Vagina (tissue), 2 donors: ENCODE data around the gene IMPA2. TPM values are rescaled to one million over a fixed set of nuclear protein-coding genes. Genes with fewer than 3 reads are reported as not detected.

Experiments used
- DNase-seq, 2 donors: peaks; one replicate each; pipeline ENCODE4 v3.0.0-alpha.2; 2017; ENCODE audit errors: extremely low spot score in 2 of 2
- H3K27ac ChIP-seq: fragments of 200-600 bp; sonication (generic); one replicate; pipeline ENCODE4 v1.5.1; 2019
- H3K27me3 ChIP-seq: fragments of 200-600 bp; sonication (generic); one replicate; pipeline ENCODE4 v1.5.1; 2019
- H3K36me3 ChIP-seq, 2 donors: fragments of 200-600 bp; sonication (generic); one replicate each; pipeline ENCODE4 v1.5.1; 2017 to 2019
- H3K4me1 ChIP-seq: fragments of 200-600 bp; sonication (generic); one replicate; pipeline ENCODE4 v1.5.1; 2019
- H3K4me3 ChIP-seq, 2 donors: fragments of 200-600 bp; sonication (generic); 1 replicate in 1 of 2; 2 replicates in 1 of 2; pipeline ENCODE4 v1.5.1; 2016 to 2019
- H3K9me3 ChIP-seq: fragments of 200-600 bp; sonication (generic); one replicate; pipeline ENCODE4 v1.5.1; 2019
- CTCF ChIP-seq, 3 experiments: fragments of 450-650 bp in 2 of 3; fragments of 200-600 bp in 1 of 3; sonication (generic) in 1 of 3; IDR thresholded peaks; one replicate each; pipeline ENCODE4 v1.5.1; 2017 to 2019; ENCODE audit warnings: antibody characterized with exemption in 3 of 3, mild to moderate bottlenecking in 2 of 3, moderate library complexity in 2 of 3
- POLR2A ChIP-seq, 2 donors: fragments of 450-650 bp; IDR thresholded peaks; one replicate each; pipeline ENCODE4 v1.6.1; 2017; ENCODE audit warnings: antibody characterized with exemption in 2 of 2, mild to moderate bottlenecking in 2 of 2, moderate library complexity in 2 of 2
- POLR2AphosphoS5 ChIP-seq, 2 donors: sonication (generic); formaldehyde crosslinking; IDR thresholded peaks; one replicate each; pipeline ENCODE4 v1.9.0; 2017; ENCODE audit warnings: antibody characterized with exemption in 2 of 2, mild to moderate bottlenecking in 2 of 2, low read depth in 1 of 2; ENCODE audit not compliant: insufficient read depth in 1 of 2
- intact Hi-C: fragments of 100-400 bp; cut with DNase I; formaldehyde crosslinking; loops from one replicate; pipeline ENCODE4 v1.15.1; 2023
- total RNA-seq: library from RNA; depleted of rRNA; stranded (reverse); fragments of >200 nt; gene quantifications from one replicate; pipeline ENCODE4 v1.2.3, GENCODE V29; 2016

IMPA2 gene
- total RNA-seq, 1 donor from 2014 or later, result 128 TPM

- intact Hi-C loops, result no loop called here
- Histone ChIP-seq H3K4me1 (no peaks in the 10 kb centered on the region), H3K9me3 (no peaks in the 10 kb centered on the region), H3K27me3 (no peaks in the 10 kb centered on the region), H3K4me3 (no peak overlapping the region), H3K36me3 (no peaks in the 10 kb centered on the region), H3K27ac (no peak overlapping the region)
- DNase-seq, result no peak
- TF ChIP-seq POLR2A (IDR thresholded peaks at IDR 0.05), result no peak
- TF ChIP-seq CTCF (IDR thresholded peaks at IDR 0.05), result no peak
- TF ChIP-seq POLR2AphosphoS5 (IDR thresholded peaks at IDR 0.05; ENCODE audit: insufficient read depth in 1 of 2, low read depth in 1 of 2), result no peak
These were observed 66.9 kb downstream of the IMPA2 start for GRCh38 chr18:12048010-12048826.

GRCh38 chr18:12048827-12049175, 67.5 kb downstream of the IMPA2 start:
- no peak overlapping the region for H3K4me3 ChIP-seq
- no peak overlapping the region for H3K27ac ChIP-seq
- no peaks in the 10 kb centered on the region for H3K9me3 ChIP-seq
- H3K27me3 ChIP-seq, result no peaks in the 10 kb centered on the region
- no peaks in the 10 kb centered on the region for H3K36me3 ChIP-seq
- intact Hi-C loops, result no loop called here
- TF ChIP-seq POLR2AphosphoS5 (IDR thresholded peaks at IDR 0.05; ENCODE audit: insufficient read depth in 1 of 2, low read depth in 1 of 2) (no peak), CTCF (IDR thresholded peaks at IDR 0.05) (no peak), POLR2A (IDR thresholded peaks at IDR 0.05) (no peak)
- DNase-seq, result no peak
- no peaks in the 10 kb centered on the region for H3K4me1 ChIP-seq

- no peaks in the 10 kb centered on the region for H3K9me3 ChIP-seq
- H3K4me3 ChIP-seq, result no peak overlapping the region
- no peak for TF ChIP-seq POLR2AphosphoS5 (IDR thresholded peaks at IDR 0.05; ENCODE audit: insufficient read depth in 1 of 2, low read depth in 1 of 2)
- no peak for TF ChIP-seq POLR2A (IDR thresholded peaks at IDR 0.05)
- no peak for TF ChIP-seq CTCF (IDR thresholded peaks at IDR 0.05)
- H3K27ac ChIP-seq, result no peak overlapping the region
- no peaks in the 10 kb centered on the region for H3K36me3 ChIP-seq
- no peaks in the 10 kb centered on the region for H3K27me3 ChIP-seq
- intact Hi-C loops, result no loop called here
- no peak for DNase-seq
- H3K4me1 ChIP-seq, result no peaks in the 10 kb centered on the region
These were observed 68.9 kb downstream of the IMPA2 start for GRCh38 chr18:12049978-12050811.

- DNase-seq, result no peak
- H3K27ac ChIP-seq, result no peak overlapping the region
- H3K36me3 ChIP-seq, result no peaks in the 10 kb centered on the region
These were observed 71.6 kb downstream of the IMPA2 start for GRCh38 chr18:12052866-12053265.

More at GRCh38 chr18:12052866-12053265, 71.6 kb downstream of the IMPA2 start:
- Histone ChIP-seq H3K27me3 (no peaks in the 10 kb centered on the region), H3K4me3 (no peak overlapping the region), H3K9me3 (no peaks in the 10 kb centered on the region), H3K4me1 (no peaks in the 10 kb centered on the region)
- intact Hi-C loops, result no loop called here
- no peak for TF ChIP-seq CTCF (IDR thresholded peaks at IDR 0.05)
- TF ChIP-seq POLR2AphosphoS5 (IDR thresholded peaks at IDR 0.05; ENCODE audit: insufficient read depth in 1 of 2, low read depth in 1 of 2), result no peak
- TF ChIP-seq POLR2A (IDR thresholded peaks at IDR 0.05), result no peak
